Measurements from ENCODE around the gene MRO. TPM values are rescaled to one million over a fixed set of nuclear protein-coding genes. Genes with fewer than 3 reads are reported as not detected.
A peak's percentile ranks its signal among the peaks of the same experiment; 100 is the strongest.

MRO gene
- total RNA-seq, 6 experiments from 2014 or later = 2.2 to 14.8 (median 2.7) TPM

DNA sequence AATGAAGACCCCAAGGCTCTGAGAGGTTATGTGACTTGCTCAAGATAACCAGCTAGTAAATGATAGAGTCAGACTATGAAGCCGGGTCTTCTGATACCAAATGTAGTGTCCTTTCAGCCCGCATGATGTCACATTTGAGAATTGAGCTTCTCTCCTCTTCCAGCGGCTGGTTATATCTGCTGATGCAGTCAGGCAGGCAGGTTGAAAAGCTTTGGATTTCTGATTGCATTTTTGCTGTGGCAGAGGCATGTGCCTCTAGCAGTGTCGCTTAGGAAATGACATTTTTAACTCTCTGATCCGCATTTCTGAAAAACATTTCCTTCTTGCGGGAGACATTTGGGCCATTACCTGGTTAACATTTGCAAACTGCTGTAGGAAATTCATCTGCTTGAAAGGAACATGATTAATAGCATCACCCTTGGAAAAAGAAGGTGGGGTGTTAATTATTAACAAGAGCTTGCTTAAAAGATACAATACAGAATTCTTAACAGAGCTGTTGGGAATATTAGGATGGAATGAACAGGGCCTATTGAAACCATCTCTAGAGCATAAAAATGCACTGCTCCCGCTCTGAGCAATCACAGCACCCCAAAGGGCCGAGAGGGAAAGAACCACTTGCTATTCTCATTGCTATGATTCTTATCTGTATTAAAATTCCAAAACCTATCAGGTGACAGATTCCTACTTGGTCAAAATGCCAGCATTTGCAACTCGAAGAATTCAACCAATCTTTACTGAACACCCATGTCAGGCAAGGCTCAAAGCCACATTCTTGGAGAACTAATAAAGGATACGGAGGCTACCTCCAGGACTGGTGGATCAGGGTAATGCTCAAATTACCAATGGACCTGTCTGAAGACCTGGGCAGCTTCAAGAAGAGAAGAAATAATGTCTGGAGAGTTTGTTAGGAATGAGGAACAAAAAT is 25.9 kb downstream of the MRO start:
- Histone ChIP-seq H3K9me3 (no peaks in the 10 kb centered on the region), H3K4me1 (peaks cover 0 to 10% (median 2%) of the 10 kb centered on the region in 4 donors), H3K4me3 (no peak overlapping the region), H3K36me3 (no peaks in the 10 kb centered on the region), H3K27me3 (no peaks in the 10 kb centered on the region), H3K27ac (no peak overlapping the region)
- intact Hi-C loops (cut with DNase I) = no loop called here
- no peak for ATAC-seq
- TF ChIP-seq CTCF (IDR thresholded peaks at IDR 0.05) (no peak), POLR2A (IDR thresholded peaks at IDR 0.05) (no peak)
- WGBS (ENCODE audit: insufficient coverage, low coverage, low lambda C conversion rate, missing lambda C conversion rate) = 94% methylated on average over 10 of the region's 10 CpGs
- no peak for DNase-seq

GRCh38 chr18:50792885-50793284 is 26.9 kb downstream of the MRO start:
- DNase-seq (no peak), ATAC-seq (no peak)
- no peak overlapping the region for H3K4me3 ChIP-seq
- H3K36me3 ChIP-seq = no peaks in the 10 kb centered on the region
- no peak for TF ChIP-seq CTCF (IDR thresholded peaks at IDR 0.05)
- no peak for TF ChIP-seq POLR2A (IDR thresholded peaks at IDR 0.05)
- no peak overlapping the region for H3K27ac ChIP-seq
- intact Hi-C loops (cut with DNase I) = no loop called here
- peaks cover 0 to 10% (median 2%) of the 10 kb centered on the region in 4 donors for H3K4me1 ChIP-seq
- WGBS (ENCODE audit: insufficient coverage, low coverage, low lambda C conversion rate, missing lambda C conversion rate) = 97% methylated on average over 5 of the region's 5 CpGs
- H3K9me3 ChIP-seq = no peaks in the 10 kb centered on the region
- H3K27me3 ChIP-seq = no peaks in the 10 kb centered on the region

DNA sequence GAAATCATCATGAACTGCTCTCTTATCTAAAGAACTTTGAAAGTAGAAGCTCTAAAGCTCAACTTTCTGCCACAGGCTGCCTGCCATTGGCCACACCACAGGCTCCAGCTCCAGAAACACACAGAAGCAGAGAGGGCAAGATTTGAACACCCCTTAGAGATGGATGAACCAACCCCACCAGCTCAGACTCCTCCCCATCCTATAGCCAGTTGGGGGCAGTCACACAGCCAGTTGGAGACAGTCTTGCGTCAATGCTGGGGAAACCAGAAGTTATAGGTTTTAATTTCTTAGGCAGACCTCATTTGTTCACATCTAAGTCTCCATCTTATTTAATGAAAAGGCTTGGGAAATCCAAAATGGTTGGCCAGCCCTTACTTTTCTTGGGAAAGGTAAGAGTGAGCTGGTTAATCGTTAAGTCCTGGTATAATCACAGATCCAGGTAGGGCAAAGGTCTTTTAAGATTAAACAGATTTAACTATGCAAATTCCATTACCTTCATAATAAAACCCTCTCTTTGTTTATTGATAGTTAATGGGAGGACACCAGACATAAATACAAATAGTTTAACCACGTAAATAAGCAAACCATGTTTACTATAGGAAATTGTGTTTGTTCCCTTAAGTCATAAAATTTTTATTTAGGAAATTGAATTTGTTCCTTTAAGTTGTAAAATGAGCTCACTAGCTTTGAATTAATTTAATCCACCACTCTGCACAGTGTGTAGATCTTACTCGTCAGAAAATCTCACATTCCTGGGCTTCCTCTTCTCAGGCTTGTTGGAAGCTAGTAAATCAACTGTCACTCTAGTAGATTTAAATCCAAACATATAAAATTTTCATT is 28.0 kb downstream of the MRO start:
- no peaks in the 10 kb centered on the region for H3K9me3 ChIP-seq
- ATAC-seq (peak; percentile 52 to 70 (median 64)), DNase-seq (no peak)
- no peaks in the 10 kb centered on the region for H3K27me3 ChIP-seq
- no peak overlapping the region for H3K27ac ChIP-seq
- peaks cover 0 to 10% (median 2%) of the 10 kb centered on the region in 4 donors for H3K4me1 ChIP-seq
- no peak overlapping the region for H3K4me3 ChIP-seq
- WGBS (ENCODE audit: insufficient coverage, low coverage, low lambda C conversion rate, missing lambda C conversion rate) = 41% methylated on average over 4 of the region's 4 CpGs
- intact Hi-C loops (cut with DNase I) = no loop called here
- no peak for TF ChIP-seq POLR2A (IDR thresholded peaks at IDR 0.05)
- H3K36me3 ChIP-seq = no peaks in the 10 kb centered on the region

DNA sequence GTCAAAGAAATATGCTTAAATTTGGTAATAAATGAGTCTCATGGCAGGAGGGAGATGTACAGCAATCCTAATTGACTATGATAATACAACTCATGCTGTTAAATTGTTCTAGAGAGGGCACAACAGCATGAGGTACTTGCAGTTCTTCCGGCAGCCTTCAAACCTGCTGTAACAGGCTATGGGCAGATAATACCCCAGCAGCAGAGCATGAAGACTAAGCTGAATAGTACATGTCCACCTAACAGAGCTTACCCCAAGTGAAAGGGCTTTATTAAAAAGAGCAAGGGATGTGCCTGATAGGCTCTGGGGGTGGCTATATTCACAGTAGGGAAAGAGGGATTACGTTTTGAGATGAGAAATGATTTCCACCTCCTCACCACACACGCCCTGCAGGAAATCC is 28.9 kb downstream of the MRO start:
- no peak for TF ChIP-seq POLR2A (IDR thresholded peaks at IDR 0.05)
- no peak for TF ChIP-seq CTCF (IDR thresholded peaks at IDR 0.05)
- DNase-seq (no peak), ATAC-seq (no peak)
- intact Hi-C loops (cut with DNase I) = no loop called here
- Histone ChIP-seq H3K27ac (no peak overlapping the region), H3K9me3 (no peaks in the 10 kb centered on the region), H3K4me3 (no peak overlapping the region), H3K36me3 (no peaks in the 10 kb centered on the region), H3K27me3 (no peaks in the 10 kb centered on the region), H3K4me1 (peaks cover 0 to 10% (median 0%) of the 10 kb centered on the region in 4 donors)
- WGBS (ENCODE audit: insufficient coverage, low coverage, low lambda C conversion rate, missing lambda C conversion rate) = 91% methylated on average over 1 of the region's 3 CpGs

Measured in right lobe of liver (tissue), 6 donors.